DND-41 (cell line): ENCODE measurements around the gene ARPP21.
A peak's percentile ranks its signal among the peaks of the same experiment; 100 is the strongest.

ENCODE experiments used
- ATAC-seq: fragments of 200-7000 bp; cut with Tn5 transposase; 3 replicates; pipeline ENCODE4 v1.9.1; 2021; ENCODE audit warnings: low read depth; ENCODE audit not compliant: insufficient read depth
- DNase-seq: peaks from one replicate; pipeline ENCODE4 v3.0.0-alpha.2; 2020
- H2AFZ ChIP-seq: 2 replicates; pipeline ENCODE4 v1.6.0; 2012; ENCODE audit warnings: low read depth, low read length
- H3K27ac ChIP-seq: 2 replicates; pipeline ENCODE4 v1.5.1; 2012; ENCODE audit warnings: low read length, inconsistent platforms
- H3K27me3 ChIP-seq: fragments of 200-600 bp; sonication (generic); 2 replicates; pipeline ENCODE4 v1.6.0; 2012; ENCODE audit warnings: low read length, mild to moderate bottlenecking, inconsistent platforms; ENCODE audit not compliant: insufficient read depth, poor library complexity
- H3K36me3 ChIP-seq: 2 replicates; pipeline ENCODE4 v1.5.1; 2012; ENCODE audit warnings: low read length, inconsistent platforms; ENCODE audit not compliant: insufficient read depth
- H3K4me1 ChIP-seq: 2 replicates; pipeline ENCODE4 v1.5.1; 2012; ENCODE audit warnings: mild to moderate bottlenecking, low read length; ENCODE audit not compliant: insufficient read depth
- H3K4me2 ChIP-seq: 2 replicates; pipeline ENCODE4 v1.6.0; 2012; ENCODE audit warnings: mild to moderate bottlenecking, moderate library complexity, low read length, inconsistent platforms; ENCODE audit not compliant: insufficient read depth
- H3K4me3 ChIP-seq, 2 experiments: fragments of 200-600 bp in 1 of 2; shearing (Covaris generic) in 1 of 2; 2 replicates each; pipeline ENCODE4 v1.5.1; 2012 to 2016; ENCODE audit warnings: inconsistent platforms in 2 of 2, low read length in 2 of 2, mild to moderate bottlenecking in 2 of 2, low read depth in 1 of 2, moderate library complexity in 1 of 2
- H3K79me2 ChIP-seq: 2 replicates; pipeline ENCODE4 v1.6.0; 2012; ENCODE audit warnings: low read length, inconsistent platforms; ENCODE audit not compliant: insufficient read depth
- H3K9ac ChIP-seq: 2 replicates; pipeline ENCODE4 v1.6.0; 2012; ENCODE audit warnings: low read depth, mild to moderate bottlenecking, inconsistent platforms, low read length, moderate library complexity
- H3K9me3 ChIP-seq: 2 replicates; pipeline ENCODE4 v1.5.1; 2012; ENCODE audit warnings: low read length, moderate library complexity, mild to moderate bottlenecking, inconsistent platforms; ENCODE audit not compliant: insufficient read depth, severe bottlenecking
- H4K20me1 ChIP-seq: 2 replicates; pipeline ENCODE4 v1.6.0; 2012; ENCODE audit warnings: low read length; ENCODE audit not compliant: insufficient read depth
- EZH2 ChIP-seq: IDR thresholded peaks from 3 replicates; pipeline ENCODE4 v1.6.1; 2012; ENCODE audit warnings: borderline replicate concordance, low read depth, mild to moderate bottlenecking, moderate library complexity, low read length, inconsistent platforms; ENCODE audit not compliant: severe bottlenecking
- TF ChIP-seq, protein P1 (sequence below): IDR thresholded peaks from 2 replicates; pipeline ENCODE4 v1.5.1; 2012; ENCODE audit warnings: borderline replicate concordance, low read length, moderate library complexity, mild to moderate bottlenecking; ENCODE audit not compliant: poor library complexity, severe bottlenecking; ENCODE audit errors: extremely low read depth

Gene ARPP21

DNA sequence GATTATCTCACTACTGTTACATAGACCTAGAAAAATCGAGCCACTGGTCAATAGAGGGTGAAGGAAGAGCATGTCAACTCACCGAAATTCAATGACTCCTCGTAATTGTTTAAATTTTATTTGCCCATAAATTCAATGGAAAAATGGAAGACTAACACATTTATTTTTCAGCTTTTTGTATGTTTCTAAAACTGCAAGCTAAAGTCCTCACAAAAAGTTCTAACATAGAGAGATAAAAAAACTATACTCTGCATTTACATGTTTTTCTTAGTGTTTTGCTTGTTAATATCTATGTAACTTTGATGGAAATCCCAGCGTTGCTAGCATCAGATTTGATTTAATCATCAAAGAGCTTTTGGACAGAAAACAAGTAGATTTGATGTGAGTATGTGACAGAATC lies 6.8 kb downstream of the ARPP21 start:
- Histone ChIP-seq H3K27ac (peak overlapping the region; percentile 100), H3K36me3 (peaks cover 89% of the 10 kb centered on the region), H3K4me3 (peak overlapping the region; percentile 49 to 81), H3K9me3 (no peaks in the 10 kb centered on the region), H3K4me2 (peak overlapping the region; percentile 64), H3K4me1 (peaks cover 44% of the 10 kb centered on the region), H3K27me3 (no peaks in the 10 kb centered on the region), H3K79me2 (peaks cover 100% of the 10 kb centered on the region), H2AFZ (no peak overlapping the region), H4K20me1 (no peaks in the 10 kb centered on the region), H3K9ac (peak overlapping the region; percentile 97)
- no peak for ATAC-seq
- DNase-seq = no peak
- TF ChIP-seq EZH2 = no peak

DNA sequence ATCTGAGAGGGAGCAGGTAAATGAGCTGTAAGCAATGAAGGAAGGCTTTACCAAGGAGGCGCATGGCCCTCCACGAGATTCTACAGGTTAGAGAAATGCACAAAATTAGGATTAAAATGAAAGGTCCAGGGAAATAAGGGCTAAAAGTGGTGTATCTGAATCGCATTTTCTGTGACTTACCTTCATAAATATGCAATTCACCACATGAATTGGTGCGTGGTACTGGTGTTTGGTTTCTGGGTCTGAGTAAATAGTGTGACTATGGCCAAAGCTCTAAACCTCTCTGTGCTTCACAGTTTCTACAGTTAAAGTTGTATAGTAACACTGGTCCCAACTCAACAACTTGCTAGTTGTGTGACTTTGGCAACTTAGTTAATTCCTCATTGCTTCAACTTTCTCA lies 8.1 kb downstream of the ARPP21 start:
- Histone ChIP-seq H3K27me3 (no peaks in the 10 kb centered on the region), H3K36me3 (peaks cover 85% of the 10 kb centered on the region), H3K4me2 (peak overlapping the region; percentile 64), H2AFZ (no peak overlapping the region), H4K20me1 (no peaks in the 10 kb centered on the region), H3K27ac (peak overlapping the region; percentile 100), H3K9ac (peak overlapping the region; percentile 97), H3K4me3 (peak overlapping the region; percentile 49 to 81), H3K79me2 (peaks cover 100% of the 10 kb centered on the region), H3K9me3 (no peaks in the 10 kb centered on the region), H3K4me1 (peaks cover 58% of the 10 kb centered on the region)
- ATAC-seq = peak; percentile 18
- DNase-seq = no peak
- no peak for TF ChIP-seq EZH2
- TF ChIP-seq, protein P1, sequence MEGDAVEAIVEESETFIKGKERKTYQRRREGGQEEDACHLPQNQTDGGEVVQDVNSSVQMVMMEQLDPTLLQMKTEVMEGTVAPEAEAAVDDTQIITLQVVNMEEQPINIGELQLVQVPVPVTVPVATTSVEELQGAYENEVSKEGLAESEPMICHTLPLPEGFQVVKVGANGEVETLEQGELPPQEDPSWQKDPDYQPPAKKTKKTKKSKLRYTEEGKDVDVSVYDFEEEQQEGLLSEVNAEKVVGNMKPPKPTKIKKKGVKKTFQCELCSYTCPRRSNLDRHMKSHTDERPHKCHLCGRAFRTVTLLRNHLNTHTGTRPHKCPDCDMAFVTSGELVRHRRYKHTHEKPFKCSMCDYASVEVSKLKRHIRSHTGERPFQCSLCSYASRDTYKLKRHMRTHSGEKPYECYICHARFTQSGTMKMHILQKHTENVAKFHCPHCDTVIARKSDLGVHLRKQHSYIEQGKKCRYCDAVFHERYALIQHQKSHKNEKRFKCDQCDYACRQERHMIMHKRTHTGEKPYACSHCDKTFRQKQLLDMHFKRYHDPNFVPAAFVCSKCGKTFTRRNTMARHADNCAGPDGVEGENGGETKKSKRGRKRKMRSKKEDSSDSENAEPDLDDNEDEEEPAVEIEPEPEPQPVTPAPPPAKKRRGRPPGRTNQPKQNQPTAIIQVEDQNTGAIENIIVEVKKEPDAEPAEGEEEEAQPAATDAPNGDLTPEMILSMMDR = no peak

DNA sequence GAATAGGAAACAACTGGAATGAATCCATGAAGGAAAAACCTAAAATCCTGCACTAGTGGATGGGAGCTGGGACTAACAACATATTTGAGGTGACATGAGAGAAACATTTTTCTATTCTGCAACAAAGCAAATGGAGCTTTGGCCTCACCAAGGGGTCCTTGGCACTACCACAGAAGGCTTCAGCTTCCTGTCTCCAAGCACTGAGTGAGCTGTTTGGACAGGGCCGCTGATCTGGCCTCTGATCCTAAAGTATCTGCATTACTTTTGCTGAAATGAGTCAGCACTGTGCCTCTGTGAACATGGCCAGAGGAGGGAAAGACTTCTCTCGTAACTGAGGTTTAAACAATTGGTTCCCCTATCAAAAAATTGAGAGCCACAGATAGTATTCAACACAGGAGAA lies 9.0 kb downstream of the ARPP21 start:
- ATAC-seq (peak; percentile 50), DNase-seq (peak; percentile 79)
- Histone ChIP-seq H3K4me1 (peaks cover 66% of the 10 kb centered on the region), H3K9ac (peak overlapping the region; percentile 97), H3K4me2 (peak overlapping the region; percentile 64), H3K27ac (peak overlapping the region; percentile 100), H4K20me1 (no peaks in the 10 kb centered on the region), H2AFZ (no peak overlapping the region), H3K27me3 (no peaks in the 10 kb centered on the region), H3K9me3 (no peaks in the 10 kb centered on the region), H3K79me2 (peaks cover 100% of the 10 kb centered on the region), H3K4me3 (peak overlapping the region; percentile 49 to 81; a peak in 3 of 4 replicates), H3K36me3 (peaks cover 82% of the 10 kb centered on the region)
- TF ChIP-seq, protein P1 = peak; percentile 2
- no peak for TF ChIP-seq EZH2

DNA sequence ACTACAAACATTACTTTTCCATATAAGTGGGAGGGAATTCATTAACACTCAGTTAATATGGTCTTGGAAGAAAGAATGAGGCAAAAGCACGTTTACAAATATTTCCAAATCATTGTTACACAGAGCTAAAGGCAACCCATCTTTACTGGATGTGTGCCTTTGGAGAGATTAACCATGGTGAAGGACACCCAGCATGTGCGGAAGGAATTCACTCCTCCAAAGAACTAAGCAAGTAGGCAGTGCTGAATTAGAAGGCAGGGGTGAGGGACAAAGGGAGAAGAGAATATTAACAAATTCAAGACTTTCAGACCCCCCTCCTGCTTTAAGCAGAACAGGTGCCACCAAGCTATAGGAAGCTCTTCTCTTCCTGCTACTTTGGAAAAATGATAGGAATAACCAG lies 10.1 kb downstream of the ARPP21 start:
- TF ChIP-seq, protein P1 = no peak
- no peak for TF ChIP-seq EZH2
- no peaks in the 10 kb centered on the region for H3K27me3 ChIP-seq
- peaks cover 76% of the 10 kb centered on the region for H3K4me1 ChIP-seq
- H3K9ac ChIP-seq = peak overlapping the region; percentile 97
- DNase-seq (peak; percentile 63), ATAC-seq (peak; percentile 8; the same call in 1 of the 3 replicates)
- peak overlapping the region; percentile 64 for H3K4me2 ChIP-seq
- no peak overlapping the region for H2AFZ ChIP-seq
- peak overlapping the region; percentile 49 to 81; a peak in 3 of 4 replicates for H3K4me3 ChIP-seq
- H3K27ac ChIP-seq = peak overlapping the region; percentile 100
- no peaks in the 10 kb centered on the region for H4K20me1 ChIP-seq
- H3K79me2 ChIP-seq = peaks cover 100% of the 10 kb centered on the region
- H3K9me3 ChIP-seq = no peaks in the 10 kb centered on the region
- peaks cover 72% of the 10 kb centered on the region for H3K36me3 ChIP-seq
